Measurements from ENCODE around the gene TSKU. TPM values are rescaled to one million over a fixed set of nuclear protein-coding genes. Genes with fewer than 3 reads are reported as not detected.
"Not testable (repeated sequence)": the region's sequence is repeated elsewhere in the genome, so short reads cannot be mapped to it uniquely, and the experiment has no call there.

The TSKU gene
- total RNA-seq, 1 donor from 2014 or later = 29.9 TPM

DNA sequence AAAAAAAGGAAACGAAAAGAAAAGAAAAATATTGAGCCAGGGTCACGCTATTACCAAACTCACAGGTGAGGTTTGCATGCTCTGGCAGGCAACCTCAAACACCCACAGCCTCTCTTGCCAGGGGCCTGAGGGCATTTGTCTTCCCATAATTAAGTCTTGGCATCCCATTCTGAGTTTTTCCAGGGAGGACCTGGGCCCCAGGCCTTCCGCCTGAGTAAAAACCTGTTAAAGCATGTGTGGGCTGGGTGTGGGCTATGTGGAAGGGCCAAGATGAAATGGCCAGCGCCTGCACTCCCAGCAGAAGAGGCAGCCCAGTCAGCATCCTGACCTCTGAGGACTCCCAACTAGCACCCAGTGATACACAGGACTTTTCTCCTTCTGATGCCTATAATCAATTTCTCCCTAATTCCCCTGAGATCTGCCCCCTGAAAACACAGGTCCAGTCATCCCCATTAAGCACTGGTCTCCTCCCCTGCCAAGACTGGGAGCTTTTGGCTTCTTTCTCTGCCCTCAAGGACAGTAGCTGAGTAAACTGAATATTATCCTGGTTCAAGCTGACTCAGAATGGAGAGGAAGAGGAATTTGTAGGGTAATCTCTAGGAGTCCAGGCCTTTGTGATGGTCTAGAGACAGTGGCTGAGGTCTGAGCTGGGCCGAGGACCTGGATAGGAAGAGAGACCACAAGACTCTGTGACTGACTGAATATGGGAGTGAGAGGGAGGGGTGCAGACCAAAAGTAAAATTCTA lies 42.0 kb downstream of the TSKU start:
- TF ChIP-seq, protein P1, sequence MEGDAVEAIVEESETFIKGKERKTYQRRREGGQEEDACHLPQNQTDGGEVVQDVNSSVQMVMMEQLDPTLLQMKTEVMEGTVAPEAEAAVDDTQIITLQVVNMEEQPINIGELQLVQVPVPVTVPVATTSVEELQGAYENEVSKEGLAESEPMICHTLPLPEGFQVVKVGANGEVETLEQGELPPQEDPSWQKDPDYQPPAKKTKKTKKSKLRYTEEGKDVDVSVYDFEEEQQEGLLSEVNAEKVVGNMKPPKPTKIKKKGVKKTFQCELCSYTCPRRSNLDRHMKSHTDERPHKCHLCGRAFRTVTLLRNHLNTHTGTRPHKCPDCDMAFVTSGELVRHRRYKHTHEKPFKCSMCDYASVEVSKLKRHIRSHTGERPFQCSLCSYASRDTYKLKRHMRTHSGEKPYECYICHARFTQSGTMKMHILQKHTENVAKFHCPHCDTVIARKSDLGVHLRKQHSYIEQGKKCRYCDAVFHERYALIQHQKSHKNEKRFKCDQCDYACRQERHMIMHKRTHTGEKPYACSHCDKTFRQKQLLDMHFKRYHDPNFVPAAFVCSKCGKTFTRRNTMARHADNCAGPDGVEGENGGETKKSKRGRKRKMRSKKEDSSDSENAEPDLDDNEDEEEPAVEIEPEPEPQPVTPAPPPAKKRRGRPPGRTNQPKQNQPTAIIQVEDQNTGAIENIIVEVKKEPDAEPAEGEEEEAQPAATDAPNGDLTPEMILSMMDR (IDR thresholded peaks at IDR 0.05; ENCODE audit: unreplicated experiment) = no peak
- H3K9me3 Mint-ChIP-seq (ENCODE audit: unreplicated experiment) = peaks cover 14% of the 10 kb centered on the region
- H3K27me3 Mint-ChIP-seq (ENCODE audit: unreplicated experiment) = peaks cover 11% of the 10 kb centered on the region
- peaks cover 27% of the 10 kb centered on the region for H3K4me1 Mint-ChIP-seq (ENCODE audit: unreplicated experiment)
- DNase-seq (ENCODE audit: low spot score) = no peak
- peaks cover 20% of the 10 kb centered on the region for H3K36me3 Mint-ChIP-seq (ENCODE audit: low read depth, unreplicated experiment)
- peak overlapping the region; percentile 51 for H3K4me3 Mint-ChIP-seq (ENCODE audit: unreplicated experiment)
- peak overlapping the region; percentile 99 for H3K27ac Mint-ChIP-seq (ENCODE audit: unreplicated experiment)

DNA sequence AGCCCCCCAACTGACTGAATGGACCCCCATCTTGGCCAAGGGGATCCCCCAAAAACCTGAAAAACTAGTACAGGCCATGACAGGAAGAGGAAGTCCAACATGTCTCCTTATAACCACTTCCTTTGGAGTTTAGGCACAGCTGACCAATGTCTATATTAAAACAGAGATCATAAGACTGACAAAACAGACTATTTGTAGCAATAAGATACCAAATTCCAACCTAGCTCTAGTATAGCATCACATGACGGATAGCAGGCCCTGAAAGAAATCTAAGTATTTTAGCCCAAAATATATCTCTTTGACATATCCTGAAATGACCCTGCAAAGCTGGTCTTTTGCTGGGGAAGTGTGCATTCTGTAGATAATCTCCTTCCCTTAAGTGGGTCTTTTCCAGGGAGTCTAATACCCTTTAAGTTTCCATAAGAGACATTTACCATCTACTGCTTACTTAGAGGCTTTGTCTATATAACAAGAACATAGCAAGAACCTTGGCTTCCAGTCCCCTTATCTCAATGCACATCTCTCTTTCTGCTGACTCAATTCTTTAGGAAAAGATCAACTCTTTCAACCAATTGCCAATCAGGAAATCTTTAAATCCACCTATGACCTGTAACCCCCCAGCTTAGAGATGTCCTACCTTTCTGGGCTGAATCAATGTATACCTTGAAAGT lies 42.7 kb downstream of the TSKU start:
- peaks cover 27% of the 10 kb centered on the region for H3K4me1 Mint-ChIP-seq (ENCODE audit: unreplicated experiment)
- no peak for DNase-seq (ENCODE audit: low spot score)
- no peak overlapping the region for H3K4me3 Mint-ChIP-seq (ENCODE audit: unreplicated experiment)
- H3K9me3 Mint-ChIP-seq (ENCODE audit: unreplicated experiment) = peaks cover 14% of the 10 kb centered on the region
- H3K36me3 Mint-ChIP-seq (ENCODE audit: low read depth, unreplicated experiment) = peaks cover 17% of the 10 kb centered on the region
- TF ChIP-seq, protein P1 (IDR thresholded peaks at IDR 0.05; ENCODE audit: unreplicated experiment) = no peak
- H3K27ac Mint-ChIP-seq (ENCODE audit: unreplicated experiment) = peak overlapping the region; percentile 90
- H3K27me3 Mint-ChIP-seq (ENCODE audit: unreplicated experiment) = peaks cover 11% of the 10 kb centered on the region

DNA sequence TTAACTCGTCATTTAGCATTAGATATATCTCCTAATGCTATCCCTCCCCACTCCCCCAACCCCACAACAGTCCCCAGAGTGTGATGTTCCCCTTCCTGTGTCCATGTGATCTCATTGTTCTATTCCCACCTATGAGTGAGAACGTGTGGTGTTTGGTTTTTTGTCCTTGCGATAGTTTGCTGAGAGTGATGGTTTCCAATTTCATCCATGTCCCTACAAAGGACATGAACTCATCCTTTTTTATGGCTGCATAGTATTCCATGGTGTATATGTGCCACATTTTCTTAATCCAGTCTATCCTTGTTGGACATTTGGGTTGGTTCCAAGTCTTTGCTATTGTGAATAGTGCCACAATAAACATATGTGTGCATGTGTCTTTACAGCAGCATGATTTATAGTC lies 43.4 kb downstream of the TSKU start:
- H3K36me3 Mint-ChIP-seq (ENCODE audit: low read depth, unreplicated experiment) = peaks cover 17% of the 10 kb centered on the region

DNA sequence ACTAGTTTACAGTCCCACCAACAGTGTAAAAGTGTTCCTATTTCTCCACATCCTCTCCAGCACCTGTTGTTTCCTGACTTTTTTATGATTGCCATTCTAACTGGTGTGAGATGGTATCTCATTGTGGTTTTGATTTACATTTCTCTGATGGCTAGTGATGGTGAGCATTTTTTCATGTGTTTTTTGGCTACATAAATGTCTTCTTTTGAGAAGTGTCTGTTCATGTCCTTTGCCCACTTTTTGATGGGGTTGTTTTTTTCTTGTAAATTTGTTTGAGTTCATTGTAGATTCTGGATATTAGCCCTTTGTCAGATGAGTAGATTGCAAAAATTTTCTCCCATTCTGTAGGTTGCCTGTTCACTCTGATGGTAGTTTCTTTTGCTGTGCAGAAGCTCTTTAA lies 43.8 kb downstream of the TSKU start:
- Mint-ChIP-seq H3K4me1 (ENCODE audit: unreplicated experiment) (peaks cover 31% of the 10 kb centered on the region), H3K9me3 (ENCODE audit: unreplicated experiment) (peaks cover 12% of the 10 kb centered on the region), H3K27me3 (ENCODE audit: unreplicated experiment) (peaks cover 11% of the 10 kb centered on the region), H3K36me3 (ENCODE audit: low read depth, unreplicated experiment) (peaks cover 16% of the 10 kb centered on the region)
- H3K27ac Mint-ChIP-seq (ENCODE audit: unreplicated experiment); DNase-seq (ENCODE audit: low spot score); H3K4me3 Mint-ChIP-seq (ENCODE audit: unreplicated experiment): not testable (repeated sequence)

More for the DNA sequence above, 43.4 kb downstream of the TSKU start:
- Mint-ChIP-seq H3K9me3 (ENCODE audit: unreplicated experiment) (peaks cover 14% of the 10 kb centered on the region), H3K4me3 (ENCODE audit: unreplicated experiment) (peak overlapping the region; percentile 59), H3K4me1 (ENCODE audit: unreplicated experiment) (peaks cover 31% of the 10 kb centered on the region), H3K27me3 (ENCODE audit: unreplicated experiment) (peaks cover 11% of the 10 kb centered on the region)
- not testable (repeated sequence) for H3K27ac Mint-ChIP-seq (ENCODE audit: unreplicated experiment); DNase-seq (ENCODE audit: low spot score)

DNA sequence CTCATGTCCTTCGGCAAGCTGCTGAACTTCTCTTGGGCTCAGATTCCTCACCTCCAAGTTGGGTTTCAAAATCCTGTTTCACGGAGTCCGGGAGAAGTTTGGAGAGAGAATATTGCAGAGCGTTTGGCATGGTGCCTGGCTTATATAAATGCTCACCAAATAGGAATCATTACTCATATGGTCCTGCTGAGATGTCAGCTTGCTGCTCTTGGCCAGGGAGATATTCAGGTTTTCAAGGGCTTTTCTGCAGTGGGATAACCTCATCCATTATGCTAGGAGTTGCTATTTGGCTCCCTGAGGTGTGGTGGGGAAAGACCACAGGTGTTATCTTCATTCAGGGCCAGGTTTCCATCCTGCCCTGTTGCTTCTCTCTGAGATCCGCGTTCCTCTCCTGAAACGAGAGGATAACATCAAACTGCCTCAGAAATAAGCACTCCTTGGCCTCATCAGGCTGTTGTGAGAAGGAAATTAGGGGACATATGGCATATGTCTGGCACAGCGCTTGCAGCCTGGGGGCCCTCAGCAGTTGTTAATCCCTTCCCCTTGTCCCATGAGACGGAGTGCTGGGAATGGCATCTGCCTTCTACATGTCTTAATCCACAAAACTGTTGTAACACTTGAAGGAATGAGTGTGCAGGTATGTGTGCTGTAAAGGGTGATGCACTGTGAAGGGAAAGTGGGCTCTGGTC lies 47.6 kb downstream of the TSKU start:
- TF ChIP-seq, protein P1 (IDR thresholded peaks at IDR 0.05; ENCODE audit: unreplicated experiment) = no peak
- Mint-ChIP-seq H3K9me3 (ENCODE audit: unreplicated experiment) (no peaks in the 10 kb centered on the region), H3K4me3 (ENCODE audit: unreplicated experiment) (no peak overlapping the region), H3K4me1 (ENCODE audit: unreplicated experiment) (peaks cover 6% of the 10 kb centered on the region), H3K27ac (ENCODE audit: unreplicated experiment) (no peak overlapping the region), H3K27me3 (ENCODE audit: unreplicated experiment) (peaks cover 1% of the 10 kb centered on the region), H3K36me3 (ENCODE audit: low read depth, unreplicated experiment) (peaks cover 1% of the 10 kb centered on the region)
- DNase-seq (ENCODE audit: low spot score) = no peak

All from endothelial cell (in vitro differentiated cells).